HS-5 (cell line): ENCODE data around the gene RABAC1.
"Not testable (repeated sequence)": the region's sequence is repeated elsewhere in the genome, so short reads cannot be mapped to it uniquely, and the experiment has no call there.

ENCODE experiments used
- DNase-seq: peaks from one replicate; pipeline ENCODE4 v3.0.0-alpha.2; 2012; ENCODE audit warnings: low read depth

RABAC1 gene

GRCh38 chr19:41959056-41960053, at the start of gene RABAC1:
TSS of gene RABAC1 (minus strand) at chr19:41959321. CDS start at chr19:41959292, 29 bp downstream.
- DNase-seq, result peak; percentile 67

DNA sequence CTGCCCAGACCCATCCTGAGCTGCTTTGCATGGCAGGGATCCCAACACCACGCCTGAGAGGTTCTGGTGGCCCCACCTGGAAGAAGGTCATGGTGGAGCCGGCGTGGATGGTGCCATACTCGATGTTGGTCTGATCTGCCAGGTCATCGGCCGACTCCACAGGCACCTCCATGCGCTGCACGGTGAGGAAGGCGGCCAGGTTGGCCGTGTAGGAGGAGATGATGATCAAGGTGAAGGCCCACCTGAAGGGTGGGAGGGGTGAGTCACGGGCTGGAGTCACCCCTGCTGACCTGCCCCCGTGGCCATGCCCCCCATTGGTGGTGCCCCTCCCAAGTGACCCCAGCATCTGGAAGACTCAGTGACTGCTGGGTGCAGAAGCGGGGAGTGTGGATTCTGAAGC, 47.4 kb upstream of the RABAC1 start:
- DNase-seq, result no peak

- DNase-seq, result no peak
Observed at GRCh38 chr19:42005504-42005903, 46.4 kb upstream of the RABAC1 start.

GRCh38 chr19:42003506-42004294, 44.6 kb upstream of the RABAC1 start:
- no peak for DNase-seq

GRCh38 chr19:41999878-42000208, 40.7 kb upstream of the RABAC1 start:
- DNase-seq, result no peak

DNA sequence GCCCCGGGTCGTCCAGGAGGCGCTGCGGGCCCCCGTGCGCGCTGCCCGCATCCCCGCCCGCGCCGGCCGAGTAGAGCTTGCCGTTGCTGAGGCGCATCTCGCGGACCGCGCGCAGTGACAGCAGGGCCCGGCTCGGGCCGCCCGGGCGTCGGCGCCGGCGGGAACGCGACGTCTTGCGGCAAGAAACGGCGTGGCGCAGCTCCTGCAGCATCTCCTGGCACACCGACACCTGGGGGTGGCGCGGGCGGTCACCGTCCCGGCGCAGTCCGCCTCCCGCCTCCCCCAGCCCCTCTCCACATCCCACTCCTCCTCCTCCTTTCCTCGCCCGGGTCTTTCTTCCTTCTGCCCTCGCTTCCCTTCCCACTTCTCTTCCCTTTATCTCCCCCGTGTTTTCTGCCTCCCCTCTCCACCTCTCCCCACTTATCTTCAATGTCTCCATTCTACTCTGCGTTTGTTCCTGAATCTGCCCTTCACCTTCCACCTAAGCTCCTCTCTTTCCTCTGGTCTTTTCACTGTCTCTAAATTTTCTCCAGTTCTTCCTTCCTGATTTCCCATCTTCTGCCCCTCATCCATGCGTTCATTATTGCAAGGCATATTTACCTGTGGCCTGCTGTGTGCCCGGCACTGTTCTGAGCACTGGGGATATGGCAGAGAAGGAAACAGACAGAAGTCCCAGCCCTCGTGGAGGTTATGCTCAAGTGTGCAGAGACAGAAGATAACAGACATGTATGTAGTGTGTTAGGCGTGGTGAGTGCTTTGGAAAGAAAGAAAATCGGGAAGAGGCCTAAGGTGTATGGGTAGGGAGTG, 40.2 kb upstream of the RABAC1 start:
- no peak for DNase-seq

DNA sequence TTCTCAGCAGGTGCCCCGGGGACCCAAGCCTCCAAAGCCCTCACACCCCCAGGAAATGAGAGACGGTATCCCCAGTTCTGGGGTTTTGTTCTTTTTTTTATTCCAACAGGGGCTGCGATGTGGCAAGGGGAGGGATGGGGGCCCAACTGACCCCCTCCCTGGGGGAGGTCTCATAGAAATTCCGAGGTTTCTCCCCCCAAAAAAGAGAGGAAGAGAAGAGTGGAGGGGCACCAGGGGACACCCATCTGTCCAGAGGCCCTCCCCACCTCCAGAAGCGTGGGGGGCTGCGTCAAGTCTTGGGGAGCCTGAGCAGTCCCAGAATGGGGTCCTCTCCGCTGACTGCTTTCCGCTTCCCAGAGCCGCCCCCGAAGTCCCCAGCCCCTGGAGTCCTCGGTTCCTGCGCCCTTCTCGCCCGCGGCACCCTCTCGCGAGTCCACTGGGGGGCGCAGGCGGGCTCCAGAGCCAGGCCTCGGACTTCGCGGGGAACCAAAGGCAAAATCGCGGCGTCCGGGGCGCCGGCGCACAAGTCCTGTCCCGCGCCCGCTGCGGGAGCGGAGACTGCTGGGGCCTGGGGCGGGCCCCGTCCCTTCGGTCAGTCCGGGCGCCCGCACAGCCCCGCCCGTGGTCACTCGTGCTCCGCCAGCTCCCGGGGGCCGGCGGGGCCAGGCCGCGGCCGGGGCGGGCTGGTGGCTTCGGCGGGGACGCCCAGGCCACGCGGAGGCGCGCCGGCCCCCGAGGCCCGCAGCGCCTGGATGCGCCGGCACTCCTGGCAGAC, 39.3 kb upstream of the RABAC1 start:
- no peak for DNase-seq

GRCh38 chr19:41997851-41998229, 38.7 kb upstream of the RABAC1 start:
- no peak for DNase-seq

DNA sequence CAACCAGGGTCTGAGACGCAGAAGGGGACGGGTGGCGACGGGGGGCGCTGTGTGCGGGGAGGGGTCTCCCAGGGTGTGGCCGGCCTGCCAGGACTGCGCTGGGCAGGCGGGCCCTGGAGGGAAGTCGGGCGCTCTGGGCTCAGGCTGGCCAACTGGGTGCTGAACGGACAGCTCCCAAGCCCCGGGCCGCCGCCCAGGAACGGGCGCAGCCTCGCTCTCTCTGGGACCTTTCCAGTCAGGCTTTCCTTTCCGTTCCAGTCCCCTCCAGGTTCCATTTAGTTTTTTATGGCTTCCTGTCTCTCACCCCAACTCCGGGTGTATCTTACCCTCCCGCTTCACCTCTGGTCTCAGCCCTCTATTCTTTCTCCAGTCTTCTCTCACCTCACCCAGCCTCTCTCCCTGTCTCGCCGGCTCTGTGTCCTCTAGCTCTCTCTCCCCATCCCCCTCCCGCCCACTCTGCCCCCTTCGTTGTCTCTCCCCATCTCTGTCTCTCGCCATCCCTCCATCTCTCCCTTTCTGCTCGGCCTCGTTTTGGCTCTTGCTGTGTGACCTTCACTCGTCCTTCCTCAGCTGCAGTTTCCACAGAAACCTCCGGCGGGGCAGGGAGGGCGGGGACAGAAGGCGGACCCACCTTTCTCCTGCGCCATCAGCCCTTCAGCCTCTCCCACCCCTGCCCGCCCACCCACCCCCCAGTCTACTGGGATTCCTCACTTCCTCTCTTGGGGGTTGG, 38.2 kb upstream of the RABAC1 start:
- DNase-seq, result no peak

DNA sequence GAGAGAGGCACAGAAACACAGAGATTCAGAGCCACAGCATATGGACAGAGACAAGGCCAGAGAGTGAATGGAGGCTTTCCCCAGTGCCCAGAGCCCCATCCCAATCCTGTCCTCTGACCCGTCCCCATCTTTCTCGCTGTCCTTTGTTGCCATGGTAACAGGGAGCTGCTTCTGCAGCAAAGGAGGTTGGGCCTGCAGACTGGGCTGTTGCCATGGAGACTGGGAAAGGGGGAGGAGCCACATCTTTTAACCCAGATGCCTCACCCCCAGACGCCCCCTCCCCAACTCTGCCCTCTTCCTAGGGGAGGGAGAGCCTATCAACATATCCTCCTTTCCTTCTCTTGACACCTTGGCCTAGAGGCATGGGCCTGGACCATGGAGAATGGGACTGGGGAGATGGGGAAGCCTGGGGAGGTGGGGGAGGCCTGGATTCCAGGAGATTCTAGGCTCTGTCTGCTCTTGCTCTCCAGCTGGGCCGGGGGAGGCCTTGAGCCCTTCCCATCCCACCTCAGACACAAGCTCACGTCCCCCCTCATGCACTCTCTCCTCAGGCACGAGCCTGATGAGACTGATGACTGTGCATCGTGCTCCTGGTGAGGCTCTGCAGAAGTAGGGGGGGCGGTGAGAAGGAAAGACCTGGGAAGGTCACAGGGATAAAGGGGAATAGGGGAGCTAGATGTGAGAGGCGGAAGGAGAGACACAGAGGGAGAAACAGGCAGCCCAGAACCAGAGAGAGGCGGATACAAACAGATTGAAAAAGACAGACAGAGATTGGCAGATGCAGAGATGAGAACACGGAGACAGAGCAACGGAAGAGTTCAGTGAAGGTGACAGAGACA, 37.1 kb upstream of the RABAC1 start:
- DNase-seq, result no peak

- DNase-seq, result no peak
Observed at GRCh38 chr19:41994994-41995958, 36.2 kb upstream of the RABAC1 start.

GRCh38 chr19:41994521-41994971, 35.4 kb upstream of the RABAC1 start:
- DNase-seq, result no peak

GRCh38 chr19:41993612-41994483, 34.7 kb upstream of the RABAC1 start, which contains the start of gene ATP1A3:
TSS of gene ATP1A3 (minus strand) at chr19:41994230. CDS start at chr19:41994076, 154 bp downstream.
- DNase-seq, result peak; percentile 18

DNA sequence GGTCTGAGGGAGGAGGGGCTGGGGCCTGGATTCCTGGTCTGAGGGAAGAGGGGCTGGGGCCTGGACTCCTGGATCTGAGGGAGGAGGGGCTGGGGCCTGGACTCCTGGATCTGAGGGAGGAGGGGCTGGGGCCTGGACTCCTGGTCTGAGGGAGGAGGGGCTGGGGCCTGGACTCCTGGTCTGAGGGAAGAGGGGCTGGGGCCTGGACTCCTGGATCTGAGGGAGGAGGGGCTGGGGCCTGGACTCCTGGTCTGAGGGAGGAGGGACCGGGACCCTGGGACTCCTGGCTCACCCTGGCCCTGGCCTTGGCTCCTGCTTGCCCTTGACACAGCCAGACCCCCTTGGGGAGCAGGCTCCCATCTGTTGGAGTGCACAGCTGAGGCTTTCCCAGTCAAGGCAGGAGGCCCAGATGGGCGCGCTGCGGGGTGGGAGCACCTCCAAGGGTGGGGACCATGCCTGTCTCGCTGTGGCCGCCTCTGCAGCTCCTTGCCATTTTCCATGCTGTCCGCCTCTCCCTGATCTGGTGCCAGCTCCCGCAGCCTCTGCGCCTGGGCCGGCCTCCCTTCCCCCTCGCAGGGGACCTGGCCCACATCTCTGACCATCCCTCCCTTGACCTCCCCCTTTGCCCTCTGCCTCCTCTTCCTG, 32.9 kb upstream of the RABAC1 start:
- DNase-seq, result not testable (repeated sequence)

GRCh38 chr19:41991025-41991424, 31.9 kb upstream of the RABAC1 start:
- DNase-seq, result no peak

DNA sequence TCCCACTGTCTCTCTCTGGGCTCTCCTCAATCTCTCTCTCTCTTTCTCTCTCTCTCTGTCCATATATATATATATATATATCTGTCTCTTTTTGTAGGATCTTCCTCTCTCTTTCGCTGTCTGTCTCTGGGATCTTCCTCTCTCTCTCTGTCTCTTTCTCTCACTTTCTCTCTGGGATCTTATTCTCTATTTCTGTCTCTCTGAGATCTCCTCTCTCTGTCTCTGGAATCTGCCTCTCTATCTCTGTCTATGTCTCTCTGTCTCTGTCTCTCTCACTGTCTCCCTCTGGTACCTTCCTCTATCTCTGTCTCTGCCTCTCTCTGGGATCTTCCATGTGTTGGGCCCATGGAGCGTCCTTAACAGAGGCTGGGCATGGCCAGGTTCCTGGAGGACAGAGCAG, 31.5 kb upstream of the RABAC1 start:
- DNase-seq, result no peak

DNA sequence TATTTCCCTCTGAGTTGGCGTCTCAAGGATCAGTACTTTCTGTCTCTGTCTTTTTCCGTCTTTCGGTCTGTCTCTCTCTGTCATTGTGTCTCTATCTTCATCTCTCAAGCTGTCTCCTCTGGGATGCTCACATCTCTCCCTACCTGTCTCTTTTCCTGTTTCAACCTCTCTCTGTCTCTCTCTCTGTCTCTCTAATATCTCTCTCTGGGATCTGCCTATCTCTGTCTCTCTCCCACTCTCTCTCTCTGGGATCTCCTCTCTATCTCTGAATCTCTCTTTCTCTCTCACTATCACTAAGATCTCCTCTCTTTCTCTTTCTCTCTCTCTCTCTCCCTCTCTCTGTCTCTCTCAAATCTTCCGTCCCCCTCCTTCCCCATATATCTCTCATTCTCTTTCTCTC, 30.9 kb upstream of the RABAC1 start:
- no peak for DNase-seq
